K562 (cell line): ENCODE results near the gene TPCN1. TPM values are rescaled to one million over a fixed set of nuclear protein-coding genes. Genes with fewer than 3 reads are reported as not detected.

Experiments used
- CGGBP1 ChIP-seq: fragments of 250-450 bp; sonication (Bioruptor Pico); IDR thresholded peaks from 2 replicates; pipeline ENCODE4 v1.9.0; 2021; ENCODE audit warnings: mild to moderate bottlenecking
- EP300 ChIP-seq: IDR thresholded peaks from 2 replicates; pipeline ENCODE4 v1.6.1; 2012; ENCODE audit warnings: low read length, improper control_type of control experiment
- FOXP4 ChIP-seq: sonication (generic); formaldehyde crosslinking; IDR thresholded peaks from 2 replicates; pipeline ENCODE4 v1.8.0; 2022; ENCODE audit warnings: mild to moderate bottlenecking, missing genetic modification reagents, borderline replicate concordance
- GATAD2A ChIP-seq: fragments of 450-650 bp; IDR thresholded peaks from 2 replicates; pipeline ENCODE4 v1.6.1; 2017
- HCFC1 ChIP-seq: IDR thresholded peaks from 2 replicates; pipeline ENCODE4 v1.6.1; 2012; ENCODE audit warnings: low read depth, low read length, improper control_type of control experiment
- MYC ChIP-seq, 2 experiments: fragments of 250-450 bp in 1 of 2; sonication (Bioruptor Pico) in 1 of 2; IDR thresholded peaks; 2 replicates each; pipeline versions ENCODE4 v1.5.1 to v1.6.1; 2012 to 2021; ENCODE audit warnings: low read depth in 2 of 2, borderline replicate concordance in 1 of 2, improper control_type of control experiment in 1 of 2, low read length in 1 of 2, mild to moderate bottlenecking in 1 of 2, moderate library complexity in 1 of 2
- NFE2 ChIP-seq: IDR thresholded peaks from 2 replicates; pipeline ENCODE4 v1.6.1; 2014; ENCODE audit warnings: antibody characterized with exemption, low read depth
- POLR3G ChIP-seq: IDR thresholded peaks from 2 replicates; pipeline ENCODE4 v1.6.1; 2011; ENCODE audit not compliant: insufficient read length, insufficient replicate concordance; ENCODE audit errors: extremely low read depth
- RBM39 ChIP-seq: fragments of 200-400 bp; formaldehyde crosslinking; optimal IDR thresholded peaks from 2 replicates; pipeline ENCODE3; 2018; ENCODE audit warnings: low read depth, low read length
- TCFL5 ChIP-seq: fragments of 250-450 bp; sonication (Bioruptor Pico); conservative IDR thresholded peaks from 2 replicates; pipeline ENCODE4 v1.6.1; 2021; ENCODE audit warnings: mild to moderate bottlenecking, moderate library complexity, matching md5 sums
- ZFPM2 ChIP-seq: fragments of 250-450 bp; sonication (Bioruptor Pico); IDR thresholded peaks from 2 replicates; pipeline ENCODE4 v1.5.1; 2022; ENCODE audit warnings: mild to moderate bottlenecking
- ZNF592 ChIP-seq: fragments of 450-650 bp; IDR thresholded peaks from 2 replicates; pipeline ENCODE4 v1.6.1; 2017; ENCODE audit warnings: antibody characterized with exemption, mild to moderate bottlenecking
- ZNF717 ChIP-seq: fragments of 250-450 bp; sonication (Bioruptor Pico); IDR thresholded peaks from 2 replicates; pipeline ENCODE4 v1.5.0; 2021
- ZSCAN29 ChIP-seq: fragments of 450-650 bp; IDR thresholded peaks from 2 replicates; pipeline ENCODE4 v1.6.1; 2017
- polyA plus RNA-seq, 8 experiments: library from polyadenylated mRNA; depleted of rRNA in 4 of 8; stranded (reverse) in 5 of 8; unstranded in 3 of 8; fragments of >200 nt; fragmentation: Nextera tagmentation in 2 of 8; fragmentation: Illumina TruSeq in 1 of 8; extraction: Ambion mirVana in 2 of 8; extraction: Trizol in 1 of 8; gene quantifications; 2 replicates each; pipeline versions ENCODE4 v1.2.1 to v1.2.3, GENCODE V29; 2011 to 2014; ENCODE audit warnings: inconsistent platforms in 1 of 8, missing spikeins in 1 of 8
- total RNA-seq, 7 experiments: library from RNA; depleted of rRNA in 6 of 7; stranded (reverse); fragments of >200 nt in 6 of 7; fragmentation: Illumina TruSeq in 2 of 7; extraction: Trizol in 2 of 7; gene quantifications; 2 replicates each; pipeline versions ENCODE4 v1.2.1 to v1.2.3, GENCODE V29; 2011 to 2021; ENCODE audit warnings: low replicate concordance in 1 of 7
- TF ChIP-seq, protein P1 (sequence below): fragments of 450-650 bp; formaldehyde crosslinking; IDR thresholded peaks from 2 replicates; pipeline ENCODE4 v1.4.0; 2020; ENCODE audit warnings: mild to moderate bottlenecking, moderate library complexity
- TF ChIP-seq, protein P2 (sequence below): sonication (generic); formaldehyde crosslinking; IDR thresholded peaks from 2 replicates; pipeline ENCODE4 v1.8.0; 2022; ENCODE audit warnings: mild to moderate bottlenecking, low read depth, missing genetic modification reagents
- TF ChIP-seq, protein P3 (sequence below): fragments of 150-350 bp; conservative IDR thresholded peaks from 2 replicates; pipeline ENCODE4 v1.6.1; 2014; ENCODE audit warnings: low read length

The TPCN1 gene
- total and polyA plus RNA-seq, 9 of the 15 experiments (the other 6 are each of a cell fraction or from before 2014, with no cell fraction given) = 0.80 to 23.8 (median 7.4) TPM

DNA sequence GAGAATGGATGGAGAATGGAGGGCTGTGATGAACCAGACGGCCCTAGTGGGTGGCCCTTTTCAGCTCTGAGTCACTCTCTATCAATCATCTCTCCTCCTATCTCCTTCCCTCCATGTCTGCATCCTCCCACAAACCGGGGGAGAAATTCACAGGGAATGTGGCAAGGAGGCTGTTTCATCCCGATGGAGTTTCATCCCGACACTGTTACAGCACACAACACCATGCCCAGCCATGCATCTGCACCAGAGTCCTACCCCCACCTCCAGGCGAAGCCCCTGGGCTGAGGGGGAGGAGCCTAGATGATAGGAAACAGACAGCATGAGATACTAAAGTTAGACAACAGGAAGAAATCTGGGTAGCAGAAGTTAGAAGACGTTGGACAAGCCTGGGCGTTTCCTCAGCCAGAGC lies 92.9 kb downstream of the TPCN1 start (continued):
- TF ChIP-seq TCFL5 (no peak), FOXP4 (CRISPR knock-in tag) (no peak), RBM39 (no peak), ZSCAN29 (no peak), ZFPM2 (CRISPR knock-in tag) (no peak), NFE2 (no peak), EP300 (peak; percentile 43; the same call in 1 of the 2 replicates), CGGBP1 (no peak), ZNF592 (no peak), HCFC1 (no peak), MYC (IDR thresholded peaks at IDR 0.05; ENCODE audit: low read depth, low read length) (no peak), MYC (CRISPR knock-in tag; IDR thresholded peaks at IDR 0.05; ENCODE audit: borderline replicate concordance, low read depth) (no peak), POLR3G (no peak), GATAD2A (no peak), ZNF717 (CRISPR knock-in tag) (no peak)
- TF ChIP-seq, protein P1, sequence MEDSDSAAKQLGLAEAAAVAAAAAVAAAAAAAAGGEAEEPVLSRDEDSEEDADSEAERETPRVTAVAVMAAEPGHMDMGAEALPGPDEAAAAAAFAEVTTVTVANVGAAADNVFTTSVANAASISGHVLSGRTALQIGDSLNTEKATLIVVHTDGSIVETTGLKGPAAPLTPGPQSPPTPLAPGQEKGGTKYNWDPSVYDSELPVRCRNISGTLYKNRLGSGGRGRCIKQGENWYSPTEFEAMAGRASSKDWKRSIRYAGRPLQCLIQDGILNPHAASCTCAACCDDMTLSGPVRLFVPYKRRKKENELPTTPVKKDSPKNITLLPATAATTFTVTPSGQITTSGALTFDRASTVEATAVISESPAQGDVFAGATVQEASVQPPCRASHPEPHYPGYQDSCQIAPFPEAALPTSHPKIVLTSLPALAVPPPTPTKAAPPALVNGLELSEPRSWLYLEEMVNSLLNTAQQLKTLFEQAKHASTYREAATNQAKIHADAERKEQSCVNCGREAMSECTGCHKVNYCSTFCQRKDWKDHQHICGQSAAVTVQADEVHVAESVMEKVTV (CRISPR knock-in tag) = no peak
- TF ChIP-seq, protein P2, sequence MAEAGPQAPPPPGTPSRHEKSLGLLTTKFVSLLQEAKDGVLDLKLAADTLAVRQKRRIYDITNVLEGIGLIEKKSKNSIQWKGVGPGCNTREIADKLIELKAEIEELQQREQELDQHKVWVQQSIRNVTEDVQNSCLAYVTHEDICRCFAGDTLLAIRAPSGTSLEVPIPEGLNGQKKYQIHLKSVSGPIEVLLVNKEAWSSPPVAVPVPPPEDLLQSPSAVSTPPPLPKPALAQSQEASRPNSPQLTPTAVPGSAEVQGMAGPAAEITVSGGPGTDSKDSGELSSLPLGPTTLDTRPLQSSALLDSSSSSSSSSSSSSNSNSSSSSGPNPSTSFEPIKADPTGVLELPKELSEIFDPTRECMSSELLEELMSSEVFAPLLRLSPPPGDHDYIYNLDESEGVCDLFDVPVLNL (CRISPR knock-in tag) = no peak
- TF ChIP-seq, protein P3, sequence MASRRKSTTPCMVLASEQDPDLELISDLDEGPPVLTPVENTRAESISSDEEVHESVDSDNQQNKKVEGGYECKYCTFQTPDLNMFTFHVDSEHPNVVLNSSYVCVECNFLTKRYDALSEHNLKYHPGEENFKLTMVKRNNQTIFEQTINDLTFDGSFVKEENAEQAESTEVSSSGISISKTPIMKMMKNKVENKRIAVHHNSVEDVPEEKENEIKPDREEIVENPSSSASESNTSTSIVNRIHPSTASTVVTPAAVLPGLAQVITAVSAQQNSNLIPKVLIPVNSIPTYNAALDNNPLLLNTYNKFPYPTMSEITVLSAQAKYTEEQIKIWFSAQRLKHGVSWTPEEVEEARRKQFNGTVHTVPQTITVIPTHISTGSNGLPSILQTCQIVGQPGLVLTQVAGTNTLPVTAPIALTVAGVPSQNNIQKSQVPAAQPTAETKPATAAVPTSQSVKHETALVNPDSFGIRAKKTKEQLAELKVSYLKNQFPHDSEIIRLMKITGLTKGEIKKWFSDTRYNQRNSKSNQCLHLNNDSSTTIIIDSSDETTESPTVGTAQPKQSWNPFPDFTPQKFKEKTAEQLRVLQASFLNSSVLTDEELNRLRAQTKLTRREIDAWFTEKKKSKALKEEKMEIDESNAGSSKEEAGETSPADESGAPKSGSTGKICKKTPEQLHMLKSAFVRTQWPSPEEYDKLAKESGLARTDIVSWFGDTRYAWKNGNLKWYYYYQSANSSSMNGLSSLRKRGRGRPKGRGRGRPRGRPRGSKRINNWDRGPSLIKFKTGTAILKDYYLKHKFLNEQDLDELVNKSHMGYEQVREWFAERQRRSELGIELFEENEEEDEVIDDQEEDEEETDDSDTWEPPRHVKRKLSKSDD = no peak
